H1 (cell line): ENCODE measurements around the gene CFAP157. TPM values are rescaled to one million over a fixed set of nuclear protein-coding genes. Genes with fewer than 3 reads are reported as not detected.

Experiments
- CTCF ChIA-PET: fragments of 300-600 bp; sonication (Branson Sonifier 250); formaldehyde crosslinking; loops from one replicate; lab custom pipeline; 2021; ENCODE audit not compliant: partially characterized antibody; lab: Charles Lee
- POLR2A ChIA-PET: fragments of 300-600 bp; sonication (Branson Sonifier 250); formaldehyde crosslinking; loops from one replicate; lab custom pipeline; 2021; ENCODE audit warnings: inconsistent platforms; ENCODE audit not compliant: partially characterized antibody; lab: Charles Lee
- DNase-seq, 2 experiments: peaks; one replicate each; pipeline versions ENCODE4 v3.0.0 to v3.0.0-alpha.2; 2010 to 2022; ENCODE audit warnings: low spot score in 2 of 2, low read depth in 1 of 2, mixed read lengths in 1 of 2
- FAIRE-seq: peaks from 2 replicates; lab custom pipeline; 2011; peaks lifted over from hg19 to GRCh38; lab: Jason Lieb, UNC
- H2AFZ ChIP-seq: 2 replicates; pipeline ENCODE4 v1.8.1; 2012; ENCODE audit warnings: low read length, inconsistent platforms
- H2AK5ac ChIP-seq: 2 replicates; pipeline ENCODE4 v1.6.1; 2013; ENCODE audit warnings: low read depth, low read length
- H2BK120ac ChIP-seq: replicated peaks from 2 replicates; pipeline ENCODE3; 2013; ENCODE audit warnings: low read depth, low read length, inconsistent platforms
- H2BK12ac ChIP-seq: 2 replicates; pipeline ENCODE4 v1.6.1; 2013; ENCODE audit warnings: low read depth, low read length
- H2BK15ac ChIP-seq: 2 replicates; pipeline ENCODE4 v1.6.1; 2013; ENCODE audit warnings: low read length
- H2BK20ac ChIP-seq: 2 replicates; pipeline ENCODE4 v1.6.1; 2013; ENCODE audit warnings: low read length
- H2BK5ac ChIP-seq: 2 replicates; pipeline ENCODE4 v1.6.1; 2013; ENCODE audit warnings: low read depth, low read length
- H3K14ac ChIP-seq: 2 replicates; pipeline ENCODE4 v1.6.1; 2013; ENCODE audit warnings: inconsistent platforms; ENCODE audit not compliant: insufficient read length
- H3K18ac ChIP-seq: 2 replicates; pipeline ENCODE4 v1.6.1; 2013; ENCODE audit warnings: low read length; ENCODE audit errors: extremely low read depth
- H3K23ac ChIP-seq: 2 replicates; pipeline ENCODE4 v1.6.1; 2013; ENCODE audit warnings: inconsistent platforms; ENCODE audit not compliant: insufficient read length
- H3K23me2 ChIP-seq: 2 replicates; pipeline ENCODE4 v1.6.1; 2013; ENCODE audit warnings: low read depth, low read length
- H3K27ac ChIP-seq: 2 replicates; pipeline ENCODE4 v1.6.1; 2011; ENCODE audit warnings: low read depth, low read length, inconsistent platforms
- H3K27me3 ChIP-seq, 4 experiments: replicated peaks in 1 of 4; 1 replicate in 1 of 4; 2 replicates in 3 of 4; pipeline versions ENCODE4 v1.6.1 to v1.8.1; 2011 to 2013; ENCODE audit warnings: low read length in 3 of 4, mild to moderate bottlenecking in 3 of 4, inconsistent platforms in 2 of 4, mixed read lengths in 2 of 4, moderate library complexity in 1 of 4; ENCODE audit not compliant: control insufficient read depth in 3 of 4, insufficient read depth in 3 of 4; ENCODE audit errors: extremely low read depth in 1 of 4
- H3K36me3 ChIP-seq, 4 experiments: 2 replicates each; pipeline versions ENCODE4 v1.6.1 to v1.8.1; 2011 to 2013; ENCODE audit warnings: mild to moderate bottlenecking in 4 of 4, low read length in 3 of 4, moderate library complexity in 2 of 4, control low read depth in 1 of 4, inconsistent platforms in 1 of 4; ENCODE audit not compliant: insufficient read depth in 4 of 4, control insufficient read depth in 2 of 4
- H3K4ac ChIP-seq: replicated peaks from 2 replicates; pipeline ENCODE3; 2013; ENCODE audit warnings: low read length, low read depth, mixed read lengths, inconsistent platforms; ENCODE audit not compliant: insufficient read length
- H3K4me1 ChIP-seq, 4 experiments: replicated peaks in 1 of 4; 1 replicate in 1 of 4; 2 replicates in 3 of 4; pipeline versions ENCODE4 v1.6.1 to v1.8.1; 2011 to 2013; ENCODE audit warnings: low read length in 3 of 4, inconsistent platforms in 2 of 4, mixed read lengths in 1 of 4; ENCODE audit not compliant: insufficient read depth in 4 of 4, control insufficient read depth in 3 of 4
- H3K4me2 ChIP-seq, 2 experiments: 2 replicates each; pipeline versions ENCODE4 v1.6.1 to v1.8.1; 2011 to 2013; ENCODE audit warnings: low read depth in 2 of 2, low read length in 2 of 2, control low read depth in 1 of 2, inconsistent platforms in 1 of 2, mild to moderate bottlenecking in 1 of 2; ENCODE audit not compliant: insufficient read depth in 1 of 2
- H3K4me3 ChIP-seq, 4 experiments: fragments of 200-600, 300-600 bp in 1 of 4; sonication (generic), shearing (Covaris generic), sonication (Bioruptor Twin) in 1 of 4; 2 replicates each; pipeline versions ENCODE4 v1.5.1 to v1.8.1; 2011 to 2016; ENCODE audit warnings: low read length in 4 of 4, low read depth in 3 of 4, control low read depth in 2 of 4, inconsistent platforms in 2 of 4, mild to moderate bottlenecking in 2 of 4, mixed read lengths in 1 of 4, moderate library complexity in 1 of 4; ENCODE audit not compliant: insufficient read depth in 2 of 4; ENCODE audit errors: extremely low read depth in 1 of 4
- H3K56ac ChIP-seq: replicated peaks from 2 replicates; pipeline ENCODE3; 2013; ENCODE audit warnings: low read depth, mild to moderate bottlenecking, mixed read lengths, low read length, inconsistent platforms; ENCODE audit not compliant: insufficient read length
- H3K79me1 ChIP-seq: 2 replicates; pipeline ENCODE4 v1.6.1; 2013; ENCODE audit warnings: low read depth, low read length, control low read depth
- H3K79me2 ChIP-seq, 2 experiments: 2 replicates each; pipeline versions ENCODE4 v1.6.1 to v1.8.1; 2012 to 2013; ENCODE audit warnings: low read length in 2 of 2, mild to moderate bottlenecking in 2 of 2, inconsistent platforms in 1 of 2; ENCODE audit not compliant: insufficient read depth in 2 of 2, control insufficient read depth in 1 of 2
- H3K9ac ChIP-seq, 4 experiments: replicated peaks in 1 of 4; 1 replicate in 1 of 4; 2 replicates in 3 of 4; pipeline versions ENCODE4 v1.6.1 to v1.8.1; 2011 to 2013; ENCODE audit warnings: low read depth in 3 of 4, low read length in 3 of 4, control low read depth in 2 of 4, mild to moderate bottlenecking in 2 of 4, moderate library complexity in 2 of 4, inconsistent platforms in 1 of 4; ENCODE audit errors: extremely low read depth in 1 of 4
- H3K9me3 ChIP-seq, 2 experiments: 2 replicates each; pipeline versions ENCODE4 v1.6.1 to v1.8.1; 2012 to 2013; ENCODE audit warnings: mild to moderate bottlenecking in 2 of 2, moderate library complexity in 2 of 2, control low read depth in 1 of 2, inconsistent platforms in 1 of 2, low read depth in 1 of 2, low read length in 1 of 2, mixed read lengths in 1 of 2; ENCODE audit not compliant: insufficient read depth in 2 of 2
- H4K20me1 ChIP-seq, 2 experiments: replicated peaks in 1 of 2; 2 replicates each; pipeline versions ENCODE3 to v1.8.1; 2011 to 2013; ENCODE audit warnings: inconsistent platforms in 2 of 2, low read length in 2 of 2, mild to moderate bottlenecking in 1 of 2; ENCODE audit not compliant: insufficient read depth in 2 of 2, control insufficient read depth in 1 of 2
- H4K5ac ChIP-seq: 2 replicates; pipeline ENCODE4 v1.6.1; 2013; ENCODE audit warnings: low read length, low read depth, mixed read lengths, inconsistent platforms; ENCODE audit not compliant: insufficient read length
- H4K8ac ChIP-seq: 2 replicates; pipeline ENCODE4 v1.8.0; 2013; ENCODE audit warnings: mild to moderate bottlenecking, moderate library complexity, low read length, inconsistent platforms; ENCODE audit not compliant: insufficient read depth; ENCODE audit errors: extremely low read depth
- H4K91ac ChIP-seq: replicated peaks from 2 replicates; pipeline ENCODE3; 2013; ENCODE audit warnings: low read length, mixed read lengths, inconsistent platforms; ENCODE audit not compliant: insufficient read length
- E2F6 ChIP-seq: IDR thresholded peaks from 2 replicates; pipeline ENCODE4 v1.6.1; 2012; ENCODE audit warnings: inconsistent platforms
- GABPA ChIP-seq: IDR thresholded peaks from 2 replicates; pipeline ENCODE4 v1.6.1; 2011; ENCODE audit warnings: mild to moderate bottlenecking, low read length, moderate library complexity, borderline replicate concordance; ENCODE audit not compliant: insufficient read depth
- KDM1A ChIP-seq: fragments of 200-600, 300-600 bp; sonication (generic); IDR thresholded peaks from 2 replicates; pipeline ENCODE4 v1.7.1; 2016; ENCODE audit warnings: mild to moderate bottlenecking, low read length, borderline replicate concordance
- RAD21 ChIP-seq, 2 experiments: IDR thresholded peaks in 1 of 2; conservative IDR thresholded peaks in 1 of 2; 2 replicates each; pipeline ENCODE4 v1.6.1; 2011; ENCODE audit warnings: low read depth in 2 of 2, low read length in 2 of 2, improper control_type of control experiment in 1 of 2, inconsistent platforms in 1 of 2, mild to moderate bottlenecking in 1 of 2, moderate library complexity in 1 of 2
- RBBP5 ChIP-seq: IDR thresholded peaks from 2 replicates; pipeline ENCODE4 v1.7.1; 2012; ENCODE audit warnings: low read depth, mild to moderate bottlenecking, inconsistent platforms, low read length, moderate library complexity, borderline replicate concordance
- RXRA ChIP-seq: IDR thresholded peaks from 2 replicates; pipeline ENCODE4 v1.6.1; 2011; ENCODE audit warnings: low read depth, mild to moderate bottlenecking, low read length, moderate library complexity; ENCODE audit not compliant: insufficient read depth
- WGBS, 2 experiments: shearing (Covaris generic) in 1 of 2; methylation state at CpG; one replicate each; pipeline versions ENCODE4 v1.1.6 to v1.1.7; 2013 to 2015; ENCODE audit warnings: low lambda C conversion rate in 2 of 2, mixed read lengths in 2 of 2, inconsistent platforms in 1 of 2, low coverage in 1 of 2, missing lambda C conversion rate in 1 of 2; ENCODE audit not compliant: insufficient replicate concordance in 2 of 2, insufficient coverage in 1 of 2, insufficient read length in 1 of 2; ENCODE audit errors: extremely low coverage in 1 of 2, missing lambda C conversion rate in 1 of 2; 5-methylcytosine and 5-hydroxymethylcytosine counted together
- polyA plus RNA-seq, 7 experiments: library from polyadenylated mRNA; depleted of rRNA in 3 of 7; stranded (reverse) in 5 of 7; unstranded in 2 of 7; fragments of >200 nt in 5 of 7; fragments of 200-250 nt in 2 of 7; gene quantifications; 1 replicate in 5 of 7; 2 replicates in 1 of 7; 4 replicates in 1 of 7; pipeline versions ENCODE4 v1.2.1 to v1.2.3, GENCODE V29; 2011 to 2013; ENCODE audit warnings: missing spikeins in 2 of 7, mixed read lengths in 2 of 7
- total RNA-seq: library from RNA; stranded (reverse); fragmentation: NEBNext Ultra II Directional; extraction: Animal tissue kit (Norgen Biotek cat#: 25700); gene quantifications from 2 replicates; pipeline ENCODE4 v1.2.1, GENCODE V29; 2021

CFAP157 gene
- total and polyA plus RNA-seq, 2 of the 8 experiments (the other 6 are each of a cell fraction or from before 2014, with no cell fraction given): not detected

DNA sequence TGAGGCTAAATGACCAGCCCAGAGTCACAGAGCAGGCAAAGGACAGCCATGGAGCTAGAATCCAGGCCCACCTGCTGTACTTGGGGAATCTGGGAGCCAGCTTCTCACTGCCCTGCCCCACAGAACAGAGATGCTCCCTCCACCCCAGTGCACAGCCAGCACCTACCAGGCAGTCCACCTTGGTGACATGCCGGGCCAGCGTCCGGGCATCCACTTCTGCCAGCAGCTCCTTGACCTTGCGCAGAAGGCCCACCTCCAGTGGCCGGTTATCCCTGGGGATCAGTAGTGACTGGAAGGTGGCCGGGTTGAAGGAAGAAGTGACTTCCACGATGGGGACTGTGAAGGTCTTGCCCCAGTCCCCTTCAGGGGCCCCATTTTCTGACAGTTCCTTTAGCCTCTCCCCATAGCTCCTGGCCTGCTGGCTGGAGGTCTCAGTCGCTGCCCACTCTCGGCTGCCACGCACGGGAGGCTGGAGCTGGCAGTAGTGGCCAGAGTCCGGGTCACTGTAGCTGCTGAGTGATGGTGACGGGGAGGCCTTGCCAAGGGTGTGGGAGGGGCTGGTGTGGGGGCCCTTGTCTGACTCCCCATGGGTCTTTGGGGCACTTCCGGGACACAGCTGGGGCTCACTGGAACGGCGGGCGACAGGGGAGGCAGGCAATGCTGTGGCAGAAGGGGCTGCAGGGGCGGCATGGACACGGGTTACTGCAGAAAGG lies 37.8 kb downstream of the CFAP157 start:
- no peak overlapping the region for H4K91ac ChIP-seq
- H3K79me1 ChIP-seq: no peaks in the 10 kb centered on the region
- TF ChIP-seq RXRA: no peak
- TF ChIP-seq GABPA: no peak
- TF ChIP-seq KDM1A: no peak
- TF ChIP-seq RBBP5: no peak
- no peak for TF ChIP-seq RAD21 (IDR thresholded peaks at IDR 0.05 in 1 of 2, conservative IDR thresholded peaks at IDR 0.05 in 1 of 2; ENCODE audit: low read depth in 2 of 2, low read length in 2 of 2)
- no peak for TF ChIP-seq E2F6
- POLR2A ChIA-PET: interaction anchor here (0.9 to 2.1 kb wide), 6 partner anchors 10 to 84 kb away, joined by 3 to 12 read pairs (median 4); partner anchors contain the start of gene TOR2A
- H3K14ac ChIP-seq: no peak overlapping the region
- no peak overlapping the region for H2BK5ac ChIP-seq
- WGBS, 2 experiments: 90% methylated on average over 17 of the region's 19 CpGs; no CpG with 5 or more reads in 1 of the 2 experiments
- no peaks in the 10 kb centered on the region; a peak in 2 of 8 replicates for H3K36me3 ChIP-seq
- no peak overlapping the region for H3K56ac ChIP-seq
- peaks cover 7% of the 10 kb centered on the region; the same call in 1 of the 2 replicates for H3K23me2 ChIP-seq
- no peak overlapping the region for H2BK12ac ChIP-seq
- no peak overlapping the region for H2AFZ ChIP-seq
- H3K4me1 ChIP-seq: no peaks in the 10 kb centered on the region; a peak in 2 of 7 replicates
- no peak for DNase-seq
- no peak overlapping the region for H4K8ac ChIP-seq
- no peak overlapping the region for H2BK15ac ChIP-seq
- FAIRE-seq: no peak
- no peaks in the 10 kb centered on the region for H3K79me2 ChIP-seq
- H4K20me1 ChIP-seq: peaks cover 0 to 7% of the 10 kb centered on the region in 2 experiments
- H4K5ac ChIP-seq: no peak overlapping the region
- no peak overlapping the region for H2AK5ac ChIP-seq
- H3K9me3 ChIP-seq: no peaks in the 10 kb centered on the region
- no peak overlapping the region for H3K27ac ChIP-seq
- CTCF ChIA-PET: interaction anchor here (0.6 to 7.3 kb wide), 21 partner anchors 9 to 1073 kb away, joined by 3 to 37 read pairs (median 3); partner anchors contain the start of genes CDK9, ENG and TOR2A
- no peak overlapping the region for H2BK20ac ChIP-seq
- no peak overlapping the region for H3K18ac ChIP-seq
- no peak overlapping the region for H3K9ac ChIP-seq
- H3K4me3 ChIP-seq: no peak overlapping the region
- H3K23ac ChIP-seq: no peak overlapping the region
- no peak overlapping the region for H2BK120ac ChIP-seq
- no peak overlapping the region for H3K4me2 ChIP-seq
- no peak overlapping the region for H3K4ac ChIP-seq
- H3K27me3 ChIP-seq: no peaks in the 10 kb centered on the region
